HepG2 (cell line): ENCODE results near the gene CKLF. TPM values are rescaled to one million over a fixed set of nuclear protein-coding genes. Genes with fewer than 3 reads are reported as not detected.
A peak's percentile ranks its signal among the peaks of the same experiment; 100 is the strongest.

ENCODE experiments used
- ATAC-seq: fragments of 200-7000 bp; cut with Tn5 transposase; 3 replicates; pipeline ENCODE4 v1.9.1; 2020; ENCODE audit warnings: mild to moderate bottlenecking, moderate library complexity
- BruUV-seq: library from RNA; stranded (reverse); fragments of 400-500 nt; replicated peaks from 2 replicates; lab custom pipeline; 2021; lab: Mats Ljungman, UMichigan
- CTCF ChIA-PET: fragments of 300-600 bp; formaldehyde crosslinking; extraction: SDS; loops from one replicate; lab custom pipeline; 2021; ENCODE audit warnings: low total read pairs, inconsistent platforms, low intra/inter-chr PET ratio; lab: Yijun Ruan, JAX
- POLR2A ChIA-PET: fragments of 350-600 bp; sonication (Branson Sonifier 250); formaldehyde crosslinking; loops from one replicate; lab custom pipeline; 2020; ENCODE audit warnings: antibody characterized with exemption, inconsistent platforms; lab: Yijun Ruan, JAX
- DNase-seq: peaks from one replicate; pipeline ENCODE4 v3.0.0-alpha.2; 2015; ENCODE audit warnings: low spot score
- FAIRE-seq: peaks from 3 replicates; lab custom pipeline; 2011; peaks lifted over from hg19 to GRCh38; lab: Jason Lieb, UNC
- H2AFZ ChIP-seq: one replicate; pipeline ENCODE4 v1.6.1; 2011; ENCODE audit warnings: low read length, inconsistent platforms
- H3K27ac ChIP-seq: fragments of 300-600 bp; 3 replicates; pipeline ENCODE4 v1.8.0; 2011; ENCODE audit warnings: mixed run types, mild to moderate bottlenecking, mixed read lengths, low read length, inconsistent platforms; ENCODE audit not compliant: insufficient read depth; ENCODE audit errors: extremely low read length
- H3K27me3 ChIP-seq, 2 experiments: fragments of 200-600 bp in 1 of 2; 2 replicates in 1 of 2; 3 replicates in 1 of 2; pipeline versions ENCODE4 v1.6.0 to v1.8.0; 2011; ENCODE audit warnings: low read length in 2 of 2, mild to moderate bottlenecking in 2 of 2, moderate library complexity in 2 of 2, inconsistent platforms in 1 of 2; ENCODE audit not compliant: insufficient read depth in 2 of 2, control insufficient read depth in 1 of 2
- H3K36me3 ChIP-seq, 2 experiments: fragments of 200-600 bp in 1 of 2; replicated peaks in 1 of 2; 2 replicates in 1 of 2; 3 replicates in 1 of 2; pipeline versions ENCODE4 v1.5.1 to v1.8.0; 2011; ENCODE audit warnings: low read length in 2 of 2, inconsistent platforms in 1 of 2; ENCODE audit not compliant: insufficient read depth in 2 of 2, control insufficient read depth in 1 of 2
- H3K4me1 ChIP-seq: 2 replicates; pipeline ENCODE4 v1.5.1; 2012; ENCODE audit warnings: low read length, inconsistent platforms; ENCODE audit not compliant: insufficient read depth
- H3K4me2 ChIP-seq: 2 replicates; pipeline ENCODE4 v1.6.0; 2011; ENCODE audit warnings: low read depth, low read length, inconsistent platforms
- H3K4me3 ChIP-seq, 3 experiments: fragments of 200-600 bp in 1 of 3; sonication (generic), shearing (Covaris generic) in 1 of 3; replicated peaks in 1 of 3; 2 replicates each; pipeline ENCODE4 v1.5.1; 2011 to 2016; ENCODE audit warnings: low read length in 3 of 3, inconsistent platforms in 2 of 3, low read depth in 2 of 3, mild to moderate bottlenecking in 2 of 3, control low read depth in 1 of 3, mixed read lengths in 1 of 3; ENCODE audit not compliant: insufficient read depth in 1 of 3
- H3K79me2 ChIP-seq: one replicate; pipeline ENCODE4 v1.6.1; 2011; ENCODE audit warnings: low read length, inconsistent platforms; ENCODE audit not compliant: insufficient read depth
- H3K9ac ChIP-seq: 2 replicates; pipeline ENCODE4 v1.6.0; 2011; ENCODE audit warnings: mild to moderate bottlenecking, low read depth, low read length, inconsistent platforms; ENCODE audit not compliant: insufficient read depth
- H3K9me3 ChIP-seq: 2 replicates; pipeline ENCODE4 v1.5.1; 2012; ENCODE audit warnings: mild to moderate bottlenecking, low read length
- H4K20me1 ChIP-seq: 2 replicates; pipeline ENCODE4 v1.6.0; 2011; ENCODE audit warnings: inconsistent platforms, mild to moderate bottlenecking, low read length, moderate library complexity; ENCODE audit not compliant: insufficient read depth
- RBM39 ChIP-seq: fragments of 200-400 bp; formaldehyde crosslinking; IDR thresholded peaks from one replicate; pipeline ENCODE4 v1.6.1; 2018; ENCODE audit warnings: antibody characterized with exemption, mild to moderate bottlenecking, low read depth, low read length; ENCODE audit not compliant: poor library complexity, severe bottlenecking
- RELA ChIP-seq: sonication (generic); formaldehyde crosslinking; IDR thresholded peaks from 2 replicates; pipeline ENCODE4 v1.4.0; 2020; ENCODE audit warnings: missing genetic modification reagents
- STAG1 ChIP-seq: sonication (generic); formaldehyde crosslinking; IDR thresholded peaks from 2 replicates; pipeline ENCODE4 v1.4.0; 2020; ENCODE audit warnings: missing genetic modification reagents
- ZNF430 ChIP-seq: sonication (generic); formaldehyde crosslinking; IDR thresholded peaks from 2 replicates; pipeline ENCODE4 v1.9.0; 2021; ENCODE audit warnings: mild to moderate bottlenecking, missing genetic modification reagents
- ZNF761 ChIP-seq: sonication (generic); formaldehyde crosslinking; conservative IDR thresholded peaks from 2 replicates; pipeline ENCODE4 v1.4.0; 2020; ENCODE audit warnings: mild to moderate bottlenecking, missing genetic modification reagents
- WGBS: methylation state at CpG from one replicate; pipeline ENCODE4 v1.1.6; 2017; ENCODE audit warnings: low lambda C conversion rate; 5-methylcytosine and 5-hydroxymethylcytosine counted together
- in situ Hi-C: cut with HindIII; loops from 2 replicates; pipeline ENCODE4 v1.10.0; 2017; ENCODE audit warnings: low pct_unique_long_range_greater_than_20kb; ENCODE audit not compliant: extremely low pct_ligation_motif_present
- intact Hi-C: fragments of 100-400 bp; cut with micrococcal nuclease; formaldehyde crosslinking; loops from one replicate; pipeline ENCODE4 v1.10.0; 2022; ENCODE audit not compliant: unreplicated experiment
- polyA plus RNA-seq, 8 experiments: library from polyadenylated mRNA; depleted of rRNA in 3 of 8; stranded (reverse) in 7 of 8; unstranded in 1 of 8; fragments of >200 nt; fragmentation: Illumina TruSeq in 4 of 8; extraction: Trizol in 4 of 8; gene quantifications; 2 replicates each; pipeline versions ENCODE4 v1.2.1 to v1.2.3, GENCODE V29; 2011 to 2016; ENCODE audit warnings: low read depth in 4 of 8, missing spikeins in 1 of 8, mixed read lengths in 1 of 8; ENCODE audit not compliant: insufficient read depth in 1 of 8
- total RNA-seq, 5 experiments: library from RNA; depleted of rRNA; stranded (reverse); fragments of >200 nt; fragmentation: Illumina TruSeq; extraction: Trizol; gene quantifications; 2 replicates each; pipeline ENCODE4 v1.2.3, GENCODE V29; 2016; ENCODE audit warnings: low read depth in 1 of 5
- TF ChIP-seq, protein P1 (sequence below): sonication (generic); formaldehyde crosslinking; IDR thresholded peaks from 2 replicates; pipeline ENCODE4 v1.5.0; 2020; ENCODE audit warnings: mild to moderate bottlenecking, missing genetic modification reagents, moderate library complexity
- TF ChIP-seq, protein P2 (sequence below), 2 experiments: sonication (generic) in 1 of 2; formaldehyde crosslinking in 1 of 2; IDR thresholded peaks; 2 replicates each; pipeline versions ENCODE4 v1.4.0 to v1.6.1; 2018 to 2020; ENCODE audit warnings: missing genetic modification reagents in 2 of 2, borderline replicate concordance in 1 of 2, low read depth in 1 of 2, mild to moderate bottlenecking in 1 of 2, missing biosample characterization in 1 of 2

The CKLF gene
- total and polyA plus RNA-seq, 2 of the 13 experiments (the other 11 are each of a cell fraction or from before 2014, with no cell fraction given): 120 to 167 TPM

DNA sequence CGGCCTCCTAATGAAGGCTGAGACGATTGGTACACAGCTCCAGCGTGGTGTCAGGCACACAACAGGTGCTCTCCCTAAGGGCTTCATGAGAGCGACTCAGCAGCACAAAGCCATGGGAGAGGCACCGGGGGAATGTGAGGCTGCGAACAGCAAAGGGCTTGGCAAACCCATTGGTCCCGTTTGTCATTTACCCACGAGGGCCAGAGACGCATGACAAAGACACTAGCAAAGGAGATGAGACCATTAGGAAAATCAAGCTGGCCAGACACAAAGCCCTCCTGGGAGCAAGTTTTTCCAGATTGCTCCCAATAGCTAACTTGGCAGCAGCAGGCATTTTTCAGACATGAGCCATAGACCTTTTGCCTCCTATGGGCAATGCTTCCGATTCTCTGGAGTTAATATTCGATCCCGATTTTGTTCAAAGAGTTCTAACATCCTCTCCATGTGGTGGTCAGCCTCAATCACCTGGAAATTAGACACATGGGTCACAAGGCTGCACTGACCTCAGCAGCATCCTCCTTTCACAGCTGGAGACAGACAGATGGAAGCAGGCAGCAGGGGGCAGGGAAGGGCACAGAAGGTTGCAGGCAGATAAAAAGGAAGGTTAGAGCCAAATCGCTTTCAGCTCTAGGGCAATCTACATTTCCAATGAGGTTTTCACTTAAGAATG, 40.6 kb upstream of the CKLF start:
- Histone ChIP-seq H3K4me2 (no peak overlapping the region), H3K9me3 (no peaks in the 10 kb centered on the region), H4K20me1 (no peaks in the 10 kb centered on the region), H3K36me3 (peaks cover 3 to 5% of the 10 kb centered on the region in 2 experiments; a peak in 4 of 5 replicates), H3K4me1 (peaks cover 48% of the 10 kb centered on the region), H3K9ac (no peak overlapping the region), H3K4me3 (no peak overlapping the region), H3K27ac (peak overlapping the region; percentile 46), H3K27me3 (no peaks in the 10 kb centered on the region), H2AFZ (no peak overlapping the region), H3K79me2 (no peaks in the 10 kb centered on the region)
- in situ Hi-C loops (no loop called here), intact Hi-C loops (no loop called here)
- no peak for TF ChIP-seq RELA (CRISPR knock-in tag)
- TF ChIP-seq, protein P1, sequence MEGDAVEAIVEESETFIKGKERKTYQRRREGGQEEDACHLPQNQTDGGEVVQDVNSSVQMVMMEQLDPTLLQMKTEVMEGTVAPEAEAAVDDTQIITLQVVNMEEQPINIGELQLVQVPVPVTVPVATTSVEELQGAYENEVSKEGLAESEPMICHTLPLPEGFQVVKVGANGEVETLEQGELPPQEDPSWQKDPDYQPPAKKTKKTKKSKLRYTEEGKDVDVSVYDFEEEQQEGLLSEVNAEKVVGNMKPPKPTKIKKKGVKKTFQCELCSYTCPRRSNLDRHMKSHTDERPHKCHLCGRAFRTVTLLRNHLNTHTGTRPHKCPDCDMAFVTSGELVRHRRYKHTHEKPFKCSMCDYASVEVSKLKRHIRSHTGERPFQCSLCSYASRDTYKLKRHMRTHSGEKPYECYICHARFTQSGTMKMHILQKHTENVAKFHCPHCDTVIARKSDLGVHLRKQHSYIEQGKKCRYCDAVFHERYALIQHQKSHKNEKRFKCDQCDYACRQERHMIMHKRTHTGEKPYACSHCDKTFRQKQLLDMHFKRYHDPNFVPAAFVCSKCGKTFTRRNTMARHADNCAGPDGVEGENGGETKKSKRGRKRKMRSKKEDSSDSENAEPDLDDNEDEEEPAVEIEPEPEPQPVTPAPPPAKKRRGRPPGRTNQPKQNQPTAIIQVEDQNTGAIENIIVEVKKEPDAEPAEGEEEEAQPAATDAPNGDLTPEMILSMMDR (CRISPR knock-in tag): peak; percentile 38; the same call in 1 of the 2 replicates
- TF ChIP-seq, protein P2, sequence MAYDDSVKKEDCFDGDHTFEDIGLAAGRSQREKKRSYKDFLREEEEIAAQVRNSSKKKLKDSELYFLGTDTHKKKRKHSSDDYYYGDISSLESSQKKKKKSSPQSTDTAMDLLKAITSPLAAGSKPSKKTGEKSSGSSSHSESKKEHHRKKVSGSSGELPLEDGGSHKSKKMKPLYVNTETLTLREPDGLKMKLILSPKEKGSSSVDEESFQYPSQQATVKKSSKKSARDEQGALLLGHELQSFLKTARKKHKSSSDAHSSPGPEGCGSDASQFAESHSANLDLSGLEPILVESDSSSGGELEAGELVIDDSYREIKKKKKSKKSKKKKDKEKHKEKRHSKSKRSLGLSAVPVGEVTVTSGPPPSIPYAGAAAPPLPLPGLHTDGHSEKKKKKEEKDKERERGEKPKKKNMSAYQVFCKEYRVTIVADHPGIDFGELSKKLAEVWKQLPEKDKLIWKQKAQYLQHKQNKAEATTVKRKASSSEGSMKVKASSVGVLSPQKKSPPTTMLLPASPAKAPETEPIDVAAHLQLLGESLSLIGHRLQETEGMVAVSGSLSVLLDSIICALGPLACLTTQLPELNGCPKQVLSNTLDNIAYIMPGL (CRISPR knock-in tag; IDR thresholded peaks at IDR 0.05; ENCODE audit: borderline replicate concordance in 1 of 2, low read depth in 1 of 2): peak in 1 of 2 experiments; percentile 45; a peak in 1 of 4 replicates
- peak; percentile 38 for TF ChIP-seq STAG1 (CRISPR knock-in tag)
- no peak for TF ChIP-seq RBM39
- 0 out of 2 replicates have a peak, but pooled peaks have one; percentile 7 for TF ChIP-seq ZNF430
- 0 out of 2 replicates have a peak, but pooled peaks have one; percentile 30 for TF ChIP-seq ZNF761 (CRISPR knock-in tag)
- FAIRE-seq (peak; percentile 12), DNase-seq (no peak), ATAC-seq (no peak)
- WGBS: 98% methylated on average over 13 of the region's 13 CpGs
- ChIA-PET CTCF (no interaction called here), POLR2A (interaction anchor here (1.2 to 2.2 kb wide), 4 partner anchors 9 to 78 kb away, joined by 3 to 10 read pairs (median 6); partner anchors contain the start of genes CKLF and TK2)
- BruUV-seq: no TSS peak
